Right lobe of liver (tissue), 4 donors: ENCODE data around the gene AEBP1.

Source experiments
- CTCF ChIP-seq, 4 donors: fragments of 200-600 bp in 3 of 4; fragments of 450-650 bp in 1 of 4; IDR thresholded peaks; one replicate each; pipeline versions ENCODE4 v1.5.1 to v1.8.0; 2016 to 2022; ENCODE audit warnings: antibody characterized with exemption in 4 of 4, mild to moderate bottlenecking in 2 of 4
- POLR2A ChIP-seq: fragments of 450-650 bp; IDR thresholded peaks from one replicate; pipeline ENCODE4 v1.6.1; 2017; ENCODE audit warnings: antibody characterized with exemption, mild to moderate bottlenecking
- donor health status: DM: no; HTN: no; CAD: no.
- donor health status: DM: no; HTN: no; CAD: no.
- donor health status: DM: no; HTN: yes; CAD: no.

- no peak for TF ChIP-seq CTCF (IDR thresholded peaks at IDR 0.05)
- TF ChIP-seq POLR2A = no peak
Measured at GRCh38 chr7:44112997-44113763, 9.0 kb downstream of the AEBP1 start.
